Left hindlimb (tissue), 1 donor: ENCODE data around the gene RAB42.
"Not testable (repeated sequence)": the region's sequence is repeated elsewhere in the genome, so short reads cannot be mapped to it uniquely, and the experiment has no call there.

Source experiments
- DNase-seq: peaks from one replicate; pipeline ENCODE4 v3.0.0-alpha.2; 2018

The RAB42 gene, protein sequence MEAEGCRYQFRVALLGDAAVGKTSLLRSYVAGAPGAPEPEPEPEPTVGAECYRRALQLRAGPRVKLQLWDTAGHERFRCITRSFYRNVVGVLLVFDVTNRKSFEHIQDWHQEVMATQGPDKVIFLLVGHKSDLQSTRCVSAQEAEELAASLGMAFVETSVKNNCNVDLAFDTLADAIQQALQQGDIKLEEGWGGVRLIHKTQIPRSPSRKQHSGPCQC

DNA sequence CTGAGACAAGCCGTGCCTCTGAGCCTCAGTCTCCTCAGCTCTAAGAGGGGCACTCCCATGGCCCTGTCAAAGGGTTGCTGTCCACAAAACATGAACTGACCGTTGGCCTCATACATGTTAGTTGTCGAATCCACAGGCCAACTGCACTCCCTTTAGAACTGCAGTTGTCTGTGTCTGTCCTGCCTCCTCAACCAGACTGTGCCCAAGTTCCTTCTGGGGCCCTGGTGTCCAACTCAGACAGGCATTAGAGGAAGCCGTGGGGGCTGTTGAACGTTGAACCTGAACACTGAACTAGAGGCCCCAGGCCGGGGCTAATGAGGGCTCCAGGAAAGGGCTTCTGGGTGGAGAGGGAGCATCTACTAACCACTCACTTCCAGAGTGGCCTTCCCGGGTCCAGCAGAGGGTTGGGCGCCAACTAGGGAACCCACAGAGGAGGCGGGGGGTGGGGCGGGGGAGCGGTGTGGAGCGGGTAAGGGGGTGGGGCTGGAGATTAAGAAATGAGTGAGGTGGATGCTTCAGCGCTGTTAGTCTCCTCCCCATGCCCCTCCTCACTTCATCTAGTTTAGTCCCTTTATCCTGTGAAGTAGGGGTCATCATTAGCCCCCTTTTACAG lies at the start of gene RAB42:
Gene RAB42 (plus strand): TSS at position 558 of the 613 bp plus-strand sequence. CDS start 247 bp downstream, outside the sequence.
- peak; percentile 75 for DNase-seq

- no peak for DNase-seq
Observed at GRCh38 chr1:28545246-28545628, 46.8 kb upstream of the RAB42 start.

DNA sequence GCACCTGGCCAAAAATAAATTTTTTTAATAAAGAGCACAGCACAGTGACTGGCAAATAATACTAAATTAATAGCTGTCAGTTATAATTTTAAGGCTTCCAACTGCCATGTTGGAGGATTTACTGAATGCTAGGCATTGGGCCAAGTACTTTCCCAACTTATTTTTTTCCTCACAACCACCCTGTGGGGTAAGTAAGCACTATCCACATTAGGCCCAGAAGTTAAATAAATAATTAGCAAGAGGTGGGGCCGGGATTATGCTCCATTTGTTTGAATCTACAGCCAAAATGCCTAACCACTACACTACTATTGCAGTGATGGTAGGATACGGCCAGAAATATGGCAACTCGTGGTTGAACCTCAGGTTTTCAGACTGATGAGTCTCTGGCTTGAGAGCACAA lies 43.7 kb upstream of the RAB42 start:
- no peak for DNase-seq

- no peak for DNase-seq
Observed at GRCh38 chr1:28551381-28551780, 40.7 kb upstream of the RAB42 start.

DNA sequence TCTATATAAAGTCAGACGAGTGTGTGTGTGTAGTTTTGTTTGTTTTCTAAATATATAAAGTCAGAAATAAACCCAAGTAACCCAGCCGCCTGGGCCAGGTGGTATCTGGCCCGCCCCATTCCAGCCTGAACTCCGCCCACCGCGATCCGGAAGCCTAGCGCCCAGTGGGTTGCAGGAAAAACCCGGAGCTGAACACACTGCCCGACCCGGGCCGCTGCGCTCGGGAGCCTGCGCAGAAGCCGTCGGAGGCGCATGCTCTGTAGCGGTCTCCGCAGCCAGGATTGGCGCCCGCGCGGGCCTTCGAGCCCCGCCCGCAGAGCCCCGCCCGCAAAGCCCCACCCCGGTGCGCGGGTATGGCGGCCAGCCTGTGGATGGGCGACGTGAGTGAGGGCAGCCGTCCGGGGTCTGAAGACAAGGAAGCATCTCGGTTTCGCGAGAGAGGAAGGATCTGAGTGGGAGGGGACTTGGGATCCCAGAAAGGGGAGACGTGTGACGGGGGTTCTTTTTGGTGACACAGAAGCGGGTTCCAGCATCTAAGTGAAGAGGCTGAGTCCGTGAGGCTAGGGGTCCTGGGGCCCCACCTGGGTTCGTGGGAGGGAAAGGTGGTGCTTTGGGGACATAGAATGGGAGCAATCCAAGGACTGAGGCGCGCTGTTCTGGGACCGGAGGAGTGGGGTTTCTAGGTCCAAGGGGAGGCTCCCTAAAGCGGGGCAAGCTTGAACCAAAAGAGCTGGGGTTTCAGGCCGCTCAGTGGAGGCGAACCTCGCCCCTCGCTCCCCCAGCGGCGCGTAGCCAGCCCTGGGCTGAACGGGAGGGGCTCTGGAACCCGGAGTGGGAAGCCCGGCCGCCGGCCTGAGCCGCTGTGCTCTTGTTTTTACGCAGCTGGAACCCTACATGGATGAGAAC lies 39.1 kb upstream of the RAB42 start, which contains the start of gene TRNAU1AP:
Gene TRNAU1AP (plus strand): TSS at position 328 of the 906 bp plus-strand sequence. CDS start 26 bp downstream, at position 354.
- DNase-seq = peak; percentile 98

GRCh38 chr1:28560886-28561285 lies 31.2 kb upstream of the RAB42 start:
- DNase-seq = no peak

DNA sequence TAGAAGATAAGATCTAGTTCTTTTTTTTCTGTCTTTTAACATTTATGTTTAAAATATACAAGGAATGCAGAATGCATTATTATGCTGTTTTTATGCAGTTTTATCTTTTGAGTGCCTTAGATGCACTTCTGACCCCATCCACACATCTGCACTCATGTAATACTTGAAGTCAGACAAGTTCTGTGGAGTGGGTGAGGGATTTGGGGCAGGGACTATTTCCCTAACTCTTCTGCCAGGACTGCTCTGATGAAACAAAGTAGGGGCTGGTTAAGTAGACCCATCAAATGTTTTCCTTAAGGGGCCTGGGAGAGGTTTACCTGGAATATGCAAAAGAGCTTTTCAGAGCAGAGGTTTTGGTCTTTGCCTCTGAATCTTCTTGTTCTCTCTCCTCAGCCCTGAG lies 27.8 kb upstream of the RAB42 start:
- no peak for DNase-seq

- no peak for DNase-seq
Observed at GRCh38 chr1:28565040-28565439, 27.0 kb upstream of the RAB42 start.

DNA sequence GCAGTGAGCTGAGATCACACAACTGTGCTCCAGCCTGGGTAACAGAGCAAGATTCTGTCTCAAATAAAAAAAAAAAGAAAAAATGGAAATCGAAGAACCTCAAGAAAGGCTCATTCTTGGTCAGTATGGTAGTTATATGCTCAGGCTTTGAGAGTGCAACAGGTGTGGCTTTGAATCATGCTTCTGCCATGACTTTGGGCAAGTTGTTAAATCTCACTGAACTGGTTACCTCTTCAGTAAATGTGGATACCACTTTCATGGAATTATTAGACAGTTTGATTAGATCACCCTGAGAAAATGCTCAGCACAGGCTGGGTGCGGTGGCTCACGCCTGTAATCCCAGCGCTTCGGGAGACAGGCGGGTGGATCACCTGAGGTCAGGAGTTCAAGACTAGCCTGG lies 26.3 kb upstream of the RAB42 start:
- no peak for DNase-seq

DNA sequence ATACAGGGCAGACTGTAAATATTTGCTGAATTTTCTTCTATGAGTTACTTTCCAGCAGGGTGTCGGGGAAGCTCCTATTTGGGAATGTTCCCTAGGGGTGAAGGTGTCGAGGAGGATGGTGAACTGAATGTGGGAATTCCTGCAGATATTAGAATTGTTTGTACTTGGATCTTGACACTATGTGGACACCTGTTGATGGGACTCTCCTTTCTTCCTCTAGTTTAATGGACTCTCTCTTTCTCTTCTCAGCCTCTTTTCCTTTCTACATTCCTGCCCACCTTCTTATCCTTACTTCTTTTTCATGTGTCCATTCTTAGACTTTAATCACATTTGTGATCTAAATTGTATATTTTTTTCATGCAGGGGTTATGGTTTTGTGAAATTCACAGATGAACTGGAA lies 25.1 kb upstream of the RAB42 start:
- DNase-seq = no peak

DNA sequence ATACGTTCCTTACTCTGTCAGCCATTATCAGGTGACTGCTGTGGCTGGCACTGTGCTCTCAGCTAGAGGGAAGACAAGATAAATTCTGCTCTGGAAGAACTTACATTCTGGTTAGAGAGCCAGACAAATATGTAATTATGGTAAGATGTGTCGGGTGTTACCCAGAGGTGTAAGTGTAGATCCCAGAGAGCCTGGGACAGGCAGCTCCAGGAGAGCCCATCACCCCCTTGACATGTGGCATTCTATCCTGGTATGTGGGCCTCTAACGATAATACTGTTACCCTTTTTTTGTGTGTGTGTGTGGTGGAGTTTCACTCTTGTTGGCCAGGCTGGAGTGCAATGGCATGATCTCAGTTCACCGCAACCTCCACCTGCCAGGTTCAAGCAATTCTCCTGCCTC lies 20.2 kb upstream of the RAB42 start:
- DNase-seq = no peak

- not testable (repeated sequence) for DNase-seq
Observed at GRCh38 chr1:28572891-28573290, 19.2 kb upstream of the RAB42 start.

- no peak for DNase-seq
Observed at GRCh38 chr1:28573564-28573963, 18.5 kb upstream of the RAB42 start.

DNA sequence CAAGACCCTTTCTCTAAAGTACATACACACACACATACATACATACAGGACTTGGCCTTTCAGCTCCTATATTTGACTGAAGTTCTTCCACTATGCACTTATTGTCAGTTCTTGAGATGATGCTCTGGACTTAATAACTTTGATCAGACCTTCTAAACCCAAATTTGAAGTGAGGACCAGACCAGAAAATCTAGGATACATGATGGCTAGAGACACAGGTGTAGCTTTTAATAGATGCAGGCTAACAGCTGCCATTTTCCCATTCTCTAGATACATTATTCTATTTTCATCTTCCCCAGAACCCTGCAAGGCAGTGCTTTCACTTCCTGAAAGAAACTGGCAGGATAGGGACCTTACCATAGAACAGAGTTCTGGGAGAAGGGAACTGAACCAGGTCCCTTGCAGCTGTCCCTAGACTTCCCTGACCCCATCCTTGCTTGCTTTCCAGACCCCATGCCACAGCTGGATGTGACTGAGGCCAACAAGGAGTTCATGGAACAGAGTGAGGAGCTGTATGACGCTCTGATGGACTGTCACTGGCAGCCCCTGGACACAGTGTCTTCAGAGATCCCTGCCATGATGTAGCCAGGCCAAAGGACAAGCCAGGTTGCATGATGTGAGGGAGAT lies 14.9 kb upstream of the RAB42 start:
- DNase-seq = no peak

GRCh38 chr1:28577738-28578536 lies 14.1 kb upstream of the RAB42 start:
- no peak for DNase-seq

DNA sequence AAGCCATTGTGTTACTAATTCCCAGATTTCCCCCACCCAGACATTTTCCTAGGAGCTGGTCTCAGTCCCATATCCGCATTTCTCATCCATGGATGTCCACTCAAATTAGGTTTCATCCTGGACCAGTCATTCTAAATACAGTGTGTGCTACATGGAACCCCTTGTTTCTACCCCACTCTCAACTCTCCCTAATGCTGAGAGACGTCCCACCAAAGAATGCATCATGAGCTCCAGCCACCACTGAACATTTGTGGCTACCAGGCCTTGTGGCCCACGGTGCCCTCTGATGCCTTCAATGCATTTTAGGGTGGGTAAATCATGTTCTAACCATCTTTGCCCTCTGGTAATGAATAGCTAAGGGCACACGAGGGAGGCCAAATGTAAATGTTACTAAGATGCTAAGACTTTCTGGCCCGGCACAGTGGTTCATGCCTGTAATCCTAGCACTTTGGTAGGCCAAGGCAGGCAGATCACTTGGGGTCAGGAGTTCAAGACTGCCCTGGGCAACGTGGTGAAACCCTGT lies 13.3 kb upstream of the RAB42 start:
- DNase-seq = no peak

DNA sequence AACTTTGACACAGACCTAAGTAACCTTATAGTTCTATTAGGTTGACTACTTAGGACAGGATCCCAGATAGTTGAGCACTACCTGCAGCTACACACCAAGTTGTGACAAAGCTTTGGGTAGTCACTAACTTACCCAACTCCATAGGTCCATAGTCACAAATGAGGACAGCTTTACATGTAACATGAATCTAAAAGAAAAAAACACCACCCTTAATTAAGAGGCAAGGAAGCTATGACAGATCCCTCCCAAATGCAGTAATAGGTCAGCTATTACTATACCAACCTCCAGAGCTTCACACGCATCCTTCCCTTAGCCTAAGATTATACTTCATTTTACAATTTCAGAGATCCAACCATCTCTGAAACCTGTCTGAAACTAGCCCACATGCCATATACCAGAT lies 12.7 kb upstream of the RAB42 start:
- no peak for DNase-seq

DNA sequence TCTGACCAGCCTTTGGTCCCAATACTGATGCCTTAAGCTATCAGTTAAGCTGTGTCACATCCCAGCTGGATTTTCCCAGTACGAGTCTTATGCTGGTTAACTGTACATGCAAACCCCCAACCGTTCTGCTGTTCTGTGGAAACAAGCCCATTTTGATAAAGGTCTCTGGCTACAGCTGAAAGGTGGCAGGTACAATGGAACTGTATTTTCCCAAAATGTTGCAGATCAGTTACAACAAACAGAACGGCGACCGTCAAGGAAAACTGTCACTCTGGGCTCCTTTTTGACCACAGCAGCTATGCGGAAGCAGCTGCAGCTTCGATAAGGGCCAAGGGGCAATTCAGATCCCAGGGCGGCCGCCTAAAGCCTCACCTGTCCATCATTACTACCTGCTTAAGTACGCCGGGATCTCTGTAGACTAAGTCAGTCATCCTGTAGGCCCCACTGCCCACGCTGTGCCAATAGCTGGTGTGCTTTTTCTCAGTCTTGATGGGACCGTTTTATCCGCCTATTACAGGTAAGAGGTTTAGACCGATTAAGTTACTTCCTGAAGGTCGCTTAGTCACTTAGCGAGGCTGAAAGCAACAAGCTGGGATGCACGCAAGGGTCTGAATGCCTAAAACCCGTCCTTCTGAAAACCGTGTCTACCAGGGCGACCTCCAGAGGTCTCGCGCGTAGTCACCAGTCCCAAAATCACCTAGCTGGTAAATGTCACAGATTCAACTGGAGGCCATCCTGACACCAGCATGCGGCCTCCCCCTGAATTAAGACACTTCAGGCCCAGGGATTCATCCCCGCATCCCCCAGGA lies 11.1 kb upstream of the RAB42 start:
- no peak for DNase-seq

DNA sequence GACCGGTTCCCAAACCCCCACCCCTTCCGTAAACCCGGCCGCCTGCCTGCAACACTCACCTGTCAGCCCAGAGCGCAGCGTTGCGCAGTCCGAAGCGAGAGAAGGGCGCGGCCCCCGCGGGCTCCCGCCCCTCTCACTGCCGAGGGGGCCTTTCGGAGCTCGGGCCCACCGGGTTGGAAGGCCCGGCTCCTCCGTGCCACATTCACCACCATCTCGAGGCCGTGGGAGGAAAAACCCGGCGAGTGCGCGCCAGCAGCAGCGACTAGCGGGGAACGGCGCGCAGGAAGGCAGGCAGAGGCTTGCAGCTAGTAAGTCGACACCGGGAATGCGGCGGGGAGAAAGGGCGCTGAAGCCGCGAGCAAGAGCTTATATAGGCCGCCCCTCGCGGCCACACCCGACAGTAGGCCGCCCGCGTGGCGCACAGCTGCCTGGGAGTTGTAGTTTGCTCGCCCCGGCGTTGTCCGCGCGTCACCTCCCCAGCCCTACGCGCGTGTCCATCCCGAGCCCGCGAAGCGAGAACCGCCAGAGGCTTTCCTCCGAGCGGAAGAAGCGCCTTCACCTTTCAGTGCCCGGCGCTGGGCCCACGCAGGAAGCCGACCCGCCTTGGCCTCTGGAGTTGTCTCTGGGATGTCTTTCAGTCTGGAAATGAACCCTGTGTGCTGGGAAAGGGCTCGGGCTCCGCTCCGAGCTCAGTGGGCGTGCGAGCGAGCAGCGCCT lies 10.4 kb upstream of the RAB42 start:
- DNase-seq = peak; percentile 97

GRCh38 chr1:28582248-28582615 lies 9.8 kb upstream of the RAB42 start:
- DNase-seq = no peak
